Peyer's patch (tissue), 4 donors: ENCODE results near the gene OLIG1.

Experiments used
- POLR2A ChIP-seq, 2 donors: fragments of 450-650 bp; IDR thresholded peaks; one replicate each; pipeline ENCODE4 v1.5.1; 2017; ENCODE audit warnings: antibody characterized with exemption in 2 of 2, mild to moderate bottlenecking in 2 of 2, moderate library complexity in 2 of 2
- TF ChIP-seq, protein P1 (sequence below), 6 experiments: fragments of 450-650 bp in 4 of 6; fragments of 200-600 bp in 2 of 6; sonication (generic) in 1 of 6; IDR thresholded peaks; one replicate each; pipeline ENCODE4 v1.5.1; 2017 to 2019; ENCODE audit warnings: antibody characterized with exemption in 6 of 6, mild to moderate bottlenecking in 3 of 6, moderate library complexity in 1 of 6

GRCh38 chr21:33020558-33021100, 49.3 kb upstream of the OLIG1 start:
- TF ChIP-seq, protein P1, sequence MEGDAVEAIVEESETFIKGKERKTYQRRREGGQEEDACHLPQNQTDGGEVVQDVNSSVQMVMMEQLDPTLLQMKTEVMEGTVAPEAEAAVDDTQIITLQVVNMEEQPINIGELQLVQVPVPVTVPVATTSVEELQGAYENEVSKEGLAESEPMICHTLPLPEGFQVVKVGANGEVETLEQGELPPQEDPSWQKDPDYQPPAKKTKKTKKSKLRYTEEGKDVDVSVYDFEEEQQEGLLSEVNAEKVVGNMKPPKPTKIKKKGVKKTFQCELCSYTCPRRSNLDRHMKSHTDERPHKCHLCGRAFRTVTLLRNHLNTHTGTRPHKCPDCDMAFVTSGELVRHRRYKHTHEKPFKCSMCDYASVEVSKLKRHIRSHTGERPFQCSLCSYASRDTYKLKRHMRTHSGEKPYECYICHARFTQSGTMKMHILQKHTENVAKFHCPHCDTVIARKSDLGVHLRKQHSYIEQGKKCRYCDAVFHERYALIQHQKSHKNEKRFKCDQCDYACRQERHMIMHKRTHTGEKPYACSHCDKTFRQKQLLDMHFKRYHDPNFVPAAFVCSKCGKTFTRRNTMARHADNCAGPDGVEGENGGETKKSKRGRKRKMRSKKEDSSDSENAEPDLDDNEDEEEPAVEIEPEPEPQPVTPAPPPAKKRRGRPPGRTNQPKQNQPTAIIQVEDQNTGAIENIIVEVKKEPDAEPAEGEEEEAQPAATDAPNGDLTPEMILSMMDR (IDR thresholded peaks at IDR 0.05), result no peak
- TF ChIP-seq POLR2A (IDR thresholded peaks at IDR 0.05), result no peak
